Epithelial cell of proximal tubule (primary cell): ENCODE results near the gene DOLK. TPM values are rescaled to one million over a fixed set of nuclear protein-coding genes. Genes with fewer than 3 reads are reported as not detected.

Source experiments
- DNase-seq: peaks from one replicate; pipeline ENCODE4 v3.0.0-alpha.2; 2011; ENCODE audit warnings: low read depth
- H3K4me3 ChIP-seq: 2 replicates; pipeline ENCODE4 v1.5.1; 2011; ENCODE audit warnings: low read depth, mild to moderate bottlenecking, low read length
- CTCF ChIP-seq: conservative IDR thresholded peaks from 2 replicates; pipeline ENCODE4 v1.5.1; 2012; ENCODE audit warnings: low read depth, mild to moderate bottlenecking, low read length
- total RNA-seq: library from RNA; depleted of rRNA; stranded (reverse); fragments of >200 nt; gene quantifications from 2 replicates; pipeline ENCODE4 v1.2.3, GENCODE V29; 2015

DOLK gene
- total RNA-seq, 1 donor from 2014 or later = 12.7 TPM

- no peak for DNase-seq
- H3K4me3 ChIP-seq = no peak overlapping the region
- TF ChIP-seq CTCF = no peak
Observed at GRCh38 chr9:128901379-128901778, 46.0 kb downstream of the DOLK start.

- no peak for TF ChIP-seq CTCF
- DNase-seq = no peak
- no peak overlapping the region for H3K4me3 ChIP-seq
Observed at GRCh38 chr9:128899566-128900322, 47.7 kb downstream of the DOLK start.

- DNase-seq = no peak
- H3K4me3 ChIP-seq = no peak overlapping the region
- TF ChIP-seq CTCF = no peak
Observed at GRCh38 chr9:128898845-128899565, 48.4 kb downstream of the DOLK start.

GRCh38 chr9:128898382-128898781 is 49.0 kb downstream of the DOLK start:
- H3K4me3 ChIP-seq = no peak overlapping the region
- no peak for TF ChIP-seq CTCF
- no peak for DNase-seq

- H3K4me3 ChIP-seq = no peak overlapping the region
- no peak for DNase-seq
- no peak for TF ChIP-seq CTCF
Observed at GRCh38 chr9:128895556-128895955, 51.8 kb downstream of the DOLK start.

Other genes with a start within 250 kb of the DOLK start
- gene PKN3, start 245.1 kb downstream of the DOLK start, total RNA-seq = 16.5 and 28.4 TPM in 2 replicates
- gene ZDHHC12, start 223.5 kb downstream of the DOLK start, total RNA-seq = 106 and 119 TPM in 2 replicates
- 11.5 and 15.3 TPM in 2 replicates for gene ZER1, start 175.7 kb downstream of the DOLK start, total RNA-seq
- 11.3 and 27.1 TPM in 2 replicates for gene TBC1D13, start 160.3 kb downstream of the DOLK start, total RNA-seq
- gene ENDOG, start 129.1 kb downstream of the DOLK start, total RNA-seq = 57.6 and 61.8 TPM in 2 replicates
- 30.2 and 30.7 TPM in 2 replicates for gene SPOUT1, start 117.8 kb downstream of the DOLK start, total RNA-seq
- 18.9 and 21.0 TPM in 2 replicates for gene KYAT1, start 65.7 kb downstream of the DOLK start, total RNA-seq
- 98.2 and 104 TPM in 2 replicates for gene LRRC8A, start 65.5 kb downstream of the DOLK start, total RNA-seq
- 21.2 and 22.5 TPM in 2 replicates for gene PHYHD1, start 26.6 kb downstream of the DOLK start, total RNA-seq
- gene NUP188, start 96 bp upstream of the DOLK start, total RNA-seq = 37.6 and 67.3 TPM in 2 replicates
- 90.1 and 97.5 TPM in 2 replicates for gene SH3GLB2, start 80.7 kb upstream of the DOLK start, total RNA-seq
- gene MIGA2, start 89.0 kb upstream of the DOLK start, total RNA-seq = 18.0 and 25.4 TPM in 2 replicates
- 12.7 and 23.1 TPM in 2 replicates for gene DOLPP1, start 133.5 kb upstream of the DOLK start, total RNA-seq
- gene CRAT, start 163.2 kb upstream of the DOLK start, total RNA-seq = 27.5 TPM in 2 replicates
- 184 and 220 TPM in 2 replicates for gene PTPA, start 163.8 kb upstream of the DOLK start, total RNA-seq
- 43.2 and 50.8 TPM in 2 replicates for gene IER5L, start 230.7 kb upstream of the DOLK start, total RNA-seq